AG10803 (cell line): ENCODE results near the gene KIF16B.
"Not testable (repeated sequence)": the region's sequence is repeated elsewhere in the genome, so short reads cannot be mapped to it uniquely, and the experiment has no call there.

Source experiments
- DNase-seq: peaks from one replicate; pipeline ENCODE4 v3.0.0; 2010; ENCODE audit warnings: low read depth
- H3K4me3 ChIP-seq: 2 replicates; pipeline ENCODE4 v1.5.1; 2011; ENCODE audit warnings: mild to moderate bottlenecking, low read length, control low read depth
- TF ChIP-seq, protein P1 (sequence below): conservative IDR thresholded peaks from 2 replicates; pipeline ENCODE4 v1.5.1; 2011; ENCODE audit warnings: mild to moderate bottlenecking, low read length, control low read depth, inconsistent platforms

Gene KIF16B

DNA sequence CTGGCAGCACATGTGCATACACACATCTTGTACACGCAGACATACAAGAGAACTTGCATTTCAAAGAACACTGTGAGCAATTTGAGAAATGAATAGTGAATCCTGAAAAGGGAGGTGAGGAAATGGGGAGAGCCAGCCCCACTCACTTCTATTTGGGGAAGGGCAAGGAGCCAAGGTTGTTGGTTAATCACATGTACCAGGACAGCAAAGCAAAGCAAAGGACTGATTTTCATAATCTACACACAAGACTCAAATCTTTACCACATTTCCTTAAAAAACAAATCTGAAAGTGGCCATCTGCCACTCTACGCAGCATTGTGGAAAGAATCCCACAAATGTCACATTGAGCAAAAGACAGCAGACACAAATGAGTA, 35.0 kb upstream of the KIF16B start:
- DNase-seq = no peak
- TF ChIP-seq, protein P1, sequence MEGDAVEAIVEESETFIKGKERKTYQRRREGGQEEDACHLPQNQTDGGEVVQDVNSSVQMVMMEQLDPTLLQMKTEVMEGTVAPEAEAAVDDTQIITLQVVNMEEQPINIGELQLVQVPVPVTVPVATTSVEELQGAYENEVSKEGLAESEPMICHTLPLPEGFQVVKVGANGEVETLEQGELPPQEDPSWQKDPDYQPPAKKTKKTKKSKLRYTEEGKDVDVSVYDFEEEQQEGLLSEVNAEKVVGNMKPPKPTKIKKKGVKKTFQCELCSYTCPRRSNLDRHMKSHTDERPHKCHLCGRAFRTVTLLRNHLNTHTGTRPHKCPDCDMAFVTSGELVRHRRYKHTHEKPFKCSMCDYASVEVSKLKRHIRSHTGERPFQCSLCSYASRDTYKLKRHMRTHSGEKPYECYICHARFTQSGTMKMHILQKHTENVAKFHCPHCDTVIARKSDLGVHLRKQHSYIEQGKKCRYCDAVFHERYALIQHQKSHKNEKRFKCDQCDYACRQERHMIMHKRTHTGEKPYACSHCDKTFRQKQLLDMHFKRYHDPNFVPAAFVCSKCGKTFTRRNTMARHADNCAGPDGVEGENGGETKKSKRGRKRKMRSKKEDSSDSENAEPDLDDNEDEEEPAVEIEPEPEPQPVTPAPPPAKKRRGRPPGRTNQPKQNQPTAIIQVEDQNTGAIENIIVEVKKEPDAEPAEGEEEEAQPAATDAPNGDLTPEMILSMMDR = no peak
- H3K4me3 ChIP-seq = no peak overlapping the region

DNA sequence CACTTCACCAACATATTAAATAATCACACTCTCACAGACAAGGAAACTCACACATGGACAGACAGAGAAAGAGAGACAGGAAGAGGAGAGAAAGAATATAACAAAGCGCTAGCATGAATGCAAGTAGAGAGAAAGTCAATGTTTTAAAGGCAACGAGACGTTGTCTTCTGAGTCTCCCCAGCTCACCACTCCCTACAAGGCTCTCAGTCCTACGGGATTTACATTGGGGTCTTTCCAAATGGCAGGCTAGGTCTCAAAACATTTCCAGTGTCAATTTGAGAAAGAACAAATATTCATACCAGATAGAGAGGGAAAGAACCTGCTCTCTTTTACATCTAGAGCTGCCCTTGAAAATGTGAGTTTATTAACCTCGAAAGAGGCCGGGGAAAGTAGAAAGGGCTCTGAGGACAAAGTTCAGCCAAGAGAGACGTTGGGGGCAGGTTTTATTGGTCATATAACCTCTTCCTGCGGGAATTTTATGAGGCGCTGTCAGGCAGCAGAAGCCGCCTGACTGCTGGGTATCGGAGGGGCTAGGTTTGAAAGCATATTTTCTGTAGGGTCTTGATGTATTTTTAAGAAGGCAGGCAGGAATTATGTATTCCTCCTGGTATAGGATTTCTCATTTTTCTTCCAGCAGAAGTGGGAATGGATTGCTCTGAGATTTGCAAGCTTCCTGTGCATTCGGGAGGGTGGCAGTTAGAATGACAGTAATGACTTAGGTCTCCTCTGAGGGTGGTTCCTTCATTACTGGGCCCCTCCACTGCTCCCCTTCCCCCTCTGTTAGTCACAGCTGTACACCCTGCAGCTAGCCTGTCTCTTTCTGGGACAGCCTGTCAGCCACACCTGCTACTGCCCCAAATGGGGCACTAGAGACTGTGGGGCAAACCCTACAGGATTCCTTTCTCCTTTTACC, 34.4 kb upstream of the KIF16B start:
- no peak for DNase-seq
- TF ChIP-seq, protein P1 = no peak
- no peak overlapping the region for H3K4me3 ChIP-seq

GRCh38 chr20:16606468-16607070, 33.3 kb upstream of the KIF16B start:
- no peak overlapping the region for H3K4me3 ChIP-seq
- DNase-seq = no peak
- TF ChIP-seq, protein P1 = no peak

DNA sequence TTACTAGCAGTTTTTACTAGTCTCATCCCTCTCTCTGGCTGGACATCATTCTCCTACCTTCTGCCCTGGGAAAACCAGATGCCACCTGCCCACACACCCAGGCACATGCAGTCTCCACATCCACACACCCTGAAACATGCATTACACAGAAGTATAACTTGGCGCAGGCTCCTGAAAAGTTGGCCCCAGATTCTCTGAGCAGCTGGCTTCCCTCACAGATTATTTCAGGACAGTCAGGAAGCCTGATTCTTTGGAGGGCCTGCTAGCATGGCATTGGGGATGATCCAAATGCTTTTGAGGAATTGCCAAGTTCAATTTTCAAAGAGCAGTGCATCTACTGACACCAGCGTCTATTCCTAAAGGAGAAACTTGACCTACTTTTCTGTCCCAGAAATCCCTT, 27.8 kb upstream of the KIF16B start:
- H3K4me3 ChIP-seq = no peak overlapping the region
- no peak for DNase-seq
- TF ChIP-seq, protein P1 = no peak

- TF ChIP-seq, protein P1 = no peak
- H3K4me3 ChIP-seq = no peak overlapping the region
- no peak for DNase-seq
These were observed 26.0 kb upstream of the KIF16B start for GRCh38 chr20:16599257-16599656.

DNA sequence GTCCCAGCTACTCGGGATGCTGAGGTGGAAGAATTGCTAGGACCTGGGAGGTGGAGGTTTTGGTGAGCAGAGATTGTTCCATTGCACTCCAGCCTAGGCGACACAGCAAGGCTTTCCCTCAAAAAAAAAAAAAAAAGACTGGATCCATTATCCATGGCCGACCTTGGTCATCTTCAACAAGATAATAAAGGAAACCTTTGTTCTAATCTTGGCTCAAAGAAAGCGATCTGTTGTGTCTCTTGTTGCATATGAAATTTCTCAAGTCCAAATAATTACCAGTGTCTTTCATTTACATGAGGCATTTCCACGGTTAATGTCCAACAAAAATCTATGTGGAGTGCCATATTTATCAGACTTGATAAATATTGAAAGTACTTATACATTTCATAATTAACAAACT, 23.7 kb upstream of the KIF16B start:
- H3K4me3 ChIP-seq = no peak overlapping the region
- DNase-seq = no peak
- TF ChIP-seq, protein P1 = no peak

DNA sequence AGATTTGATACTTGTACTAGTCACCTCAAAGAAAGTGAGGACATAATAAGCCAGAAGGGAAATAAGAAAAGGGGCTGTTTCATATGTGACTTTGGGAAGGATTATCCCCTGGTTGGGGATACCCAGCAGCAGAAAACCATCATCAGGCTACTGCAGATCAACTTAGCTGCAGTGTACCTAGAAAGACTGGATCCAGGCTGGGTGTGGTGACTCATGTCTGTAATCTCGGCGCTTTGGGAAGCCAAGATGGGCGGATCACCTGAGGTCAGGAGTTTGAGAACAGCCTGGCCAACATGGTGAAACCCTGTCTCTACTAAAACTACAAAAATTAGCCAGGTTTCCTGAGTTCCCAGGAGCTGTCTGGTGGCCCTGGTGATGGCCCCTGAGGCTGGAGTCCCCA, 23.2 kb upstream of the KIF16B start:
- DNase-seq, H3K4me3 ChIP-seq: not testable (repeated sequence)
